Uterus (tissue), 2 donors: ENCODE results near the gene EPHB2.

Source experiments
- POLR2A ChIP-seq, 2 donors: fragments of 450-650 bp; IDR thresholded peaks; one replicate each; pipeline ENCODE4 v1.6.1; 2016; ENCODE audit warnings: antibody characterized with exemption in 2 of 2, mild to moderate bottlenecking in 1 of 2, moderate library complexity in 1 of 2
- TF ChIP-seq, protein P1 (sequence below), 4 experiments: fragments of 200-600 bp in 2 of 4; fragments of 450-650 bp in 2 of 4; sonication (generic) in 2 of 4; IDR thresholded peaks; one replicate each; pipeline ENCODE4 v1.5.1; 2016 to 2019; ENCODE audit warnings: antibody characterized with exemption in 4 of 4, mild to moderate bottlenecking in 2 of 4, moderate library complexity in 1 of 4

DNA sequence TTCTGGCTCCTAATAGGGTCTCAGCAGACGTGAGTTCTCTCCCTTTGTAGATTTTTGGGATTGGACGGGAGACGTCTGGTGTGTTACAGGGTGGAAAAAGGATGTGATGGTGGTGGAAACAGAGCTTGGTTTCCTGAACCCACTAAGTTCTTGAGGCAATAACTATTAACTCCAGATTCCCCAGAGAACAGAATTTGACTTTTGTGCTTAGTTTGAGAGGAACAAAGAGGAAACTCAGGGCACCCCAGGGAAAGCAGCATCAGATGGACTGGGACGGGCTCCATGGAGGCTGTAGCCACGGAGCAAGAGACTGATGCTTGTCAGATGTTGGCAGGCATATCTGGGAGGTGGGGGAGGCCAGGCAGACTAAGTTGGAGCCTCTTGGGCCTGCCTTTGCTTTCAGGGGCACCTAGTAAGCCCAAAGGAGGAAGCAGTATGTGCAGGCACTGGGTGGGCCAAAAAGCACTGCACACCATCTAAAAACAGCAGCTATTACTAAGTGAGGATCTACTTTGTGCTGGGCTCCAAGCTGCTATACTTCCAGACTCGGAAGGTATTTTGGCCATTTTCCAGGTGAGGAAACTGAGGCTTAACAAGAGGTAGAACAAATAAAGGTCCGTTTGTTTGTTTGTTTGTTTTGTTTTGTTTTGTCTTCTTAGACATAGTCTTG lies 66.9 kb downstream of the EPHB2 start:
- no peak for TF ChIP-seq POLR2A (IDR thresholded peaks at IDR 0.05)
- TF ChIP-seq, protein P1, sequence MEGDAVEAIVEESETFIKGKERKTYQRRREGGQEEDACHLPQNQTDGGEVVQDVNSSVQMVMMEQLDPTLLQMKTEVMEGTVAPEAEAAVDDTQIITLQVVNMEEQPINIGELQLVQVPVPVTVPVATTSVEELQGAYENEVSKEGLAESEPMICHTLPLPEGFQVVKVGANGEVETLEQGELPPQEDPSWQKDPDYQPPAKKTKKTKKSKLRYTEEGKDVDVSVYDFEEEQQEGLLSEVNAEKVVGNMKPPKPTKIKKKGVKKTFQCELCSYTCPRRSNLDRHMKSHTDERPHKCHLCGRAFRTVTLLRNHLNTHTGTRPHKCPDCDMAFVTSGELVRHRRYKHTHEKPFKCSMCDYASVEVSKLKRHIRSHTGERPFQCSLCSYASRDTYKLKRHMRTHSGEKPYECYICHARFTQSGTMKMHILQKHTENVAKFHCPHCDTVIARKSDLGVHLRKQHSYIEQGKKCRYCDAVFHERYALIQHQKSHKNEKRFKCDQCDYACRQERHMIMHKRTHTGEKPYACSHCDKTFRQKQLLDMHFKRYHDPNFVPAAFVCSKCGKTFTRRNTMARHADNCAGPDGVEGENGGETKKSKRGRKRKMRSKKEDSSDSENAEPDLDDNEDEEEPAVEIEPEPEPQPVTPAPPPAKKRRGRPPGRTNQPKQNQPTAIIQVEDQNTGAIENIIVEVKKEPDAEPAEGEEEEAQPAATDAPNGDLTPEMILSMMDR (IDR thresholded peaks at IDR 0.05), result no peak
